ENCODE data around the gene MCM7. TPM values are rescaled to one million over a fixed set of nuclear protein-coding genes. Genes with fewer than 3 reads are reported as not detected.

Gene MCM7
- total RNA-seq, 4 donors from 2014 or later, result 18.7 to 74.8 (median 43.3) TPM

DNA sequence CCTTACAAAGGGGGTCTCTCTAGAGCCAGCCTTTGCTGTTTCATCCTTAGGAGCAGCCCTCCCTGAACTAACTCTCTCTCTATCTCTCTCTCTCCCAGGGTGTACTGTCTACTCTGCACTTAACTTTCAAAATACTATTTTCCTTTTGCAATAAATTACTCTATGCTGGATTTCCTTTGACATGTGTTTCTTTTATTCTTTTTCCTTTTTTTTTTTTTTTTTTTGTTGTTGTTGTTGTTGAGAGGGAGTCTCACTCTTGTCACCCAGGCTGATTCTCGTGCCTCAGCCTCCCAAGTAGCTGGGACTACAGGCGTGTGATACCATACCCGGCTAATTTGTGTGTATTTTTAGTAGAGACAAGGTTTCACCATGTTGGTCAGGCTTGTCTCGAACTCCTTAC is 18.2 kb downstream of the MCM7 start:
- Histone ChIP-seq H3K4me1 (peaks cover 0 to 5% of the 10 kb centered on the region in 2 donors), H3K27ac (peak overlapping the region in 1 of 2 donors; percentile 71)
- intact Hi-C loops (cut with DNase I; ENCODE audit: low total_unique reads), result no loop called here

DNA sequence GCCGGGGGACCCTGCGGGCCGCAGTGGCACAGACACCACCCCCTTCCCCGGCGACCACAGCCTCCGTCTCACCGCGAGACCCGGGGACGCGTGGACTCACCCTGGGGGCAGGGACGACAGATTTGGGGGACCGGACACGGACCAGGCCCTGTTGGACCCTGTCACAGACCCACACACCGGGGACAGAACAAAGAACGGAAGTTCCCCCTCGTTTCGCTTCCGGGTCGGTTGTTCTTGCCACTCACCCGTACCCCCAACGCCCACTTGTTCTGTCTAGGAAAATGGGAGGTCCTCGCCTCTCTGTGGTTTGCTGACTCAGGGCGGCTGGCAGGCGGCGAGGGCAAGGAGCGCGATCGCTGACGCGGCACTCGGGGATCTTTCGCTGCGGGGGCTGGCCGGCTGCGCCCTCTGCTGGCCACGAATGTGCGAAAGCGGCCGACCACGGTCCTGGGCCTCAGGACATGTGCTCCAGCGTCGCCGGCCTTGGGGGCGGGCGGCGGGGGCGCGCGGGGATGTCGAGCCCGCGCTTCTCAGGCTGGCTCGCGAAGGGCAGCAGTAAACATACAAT is 19.6 kb downstream of the MCM7 start, which contains the start of gene ZNF3:
Gene ZNF3, minus strand, starts transcription at position 189 of the 568 bp plus-strand sequence. CDS start 4,366 bp downstream, outside the sequence.
- Histone ChIP-seq H3K9me3 (no peaks in the 10 kb centered on the region), H3K36me3 (no peaks in the 10 kb centered on the region), H3K4me1 (no peaks in the 10 kb centered on the region), H3K27me3 (no peaks in the 10 kb centered on the region), H3K4me3 (peak within 1 kb of the TSS; percentile 75 to 97), H3K27ac (peak within 1 kb of the TSS; percentile 73 to 84)
- peak; percentile 98 to 99 for DNase-seq
- TF ChIP-seq POLR2A (IDR thresholded peaks at IDR 0.05), result peak; percentile 35 to 75
- TF ChIP-seq, protein P1, sequence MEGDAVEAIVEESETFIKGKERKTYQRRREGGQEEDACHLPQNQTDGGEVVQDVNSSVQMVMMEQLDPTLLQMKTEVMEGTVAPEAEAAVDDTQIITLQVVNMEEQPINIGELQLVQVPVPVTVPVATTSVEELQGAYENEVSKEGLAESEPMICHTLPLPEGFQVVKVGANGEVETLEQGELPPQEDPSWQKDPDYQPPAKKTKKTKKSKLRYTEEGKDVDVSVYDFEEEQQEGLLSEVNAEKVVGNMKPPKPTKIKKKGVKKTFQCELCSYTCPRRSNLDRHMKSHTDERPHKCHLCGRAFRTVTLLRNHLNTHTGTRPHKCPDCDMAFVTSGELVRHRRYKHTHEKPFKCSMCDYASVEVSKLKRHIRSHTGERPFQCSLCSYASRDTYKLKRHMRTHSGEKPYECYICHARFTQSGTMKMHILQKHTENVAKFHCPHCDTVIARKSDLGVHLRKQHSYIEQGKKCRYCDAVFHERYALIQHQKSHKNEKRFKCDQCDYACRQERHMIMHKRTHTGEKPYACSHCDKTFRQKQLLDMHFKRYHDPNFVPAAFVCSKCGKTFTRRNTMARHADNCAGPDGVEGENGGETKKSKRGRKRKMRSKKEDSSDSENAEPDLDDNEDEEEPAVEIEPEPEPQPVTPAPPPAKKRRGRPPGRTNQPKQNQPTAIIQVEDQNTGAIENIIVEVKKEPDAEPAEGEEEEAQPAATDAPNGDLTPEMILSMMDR (IDR thresholded peaks at IDR 0.05), result peak; percentile 95 to 98 (median 96)
- intact Hi-C loops (cut with DNase I; ENCODE audit: low total_unique reads), result loop anchor here (2.0 kb wide), 1 partner anchor 45 kb away; the partner anchor contains the start of gene MBLAC1

More for the DNA sequence above, 18.2 kb downstream of the MCM7 start:
- H3K9me3 ChIP-seq, result no peaks in the 10 kb centered on the region
- H3K27me3 ChIP-seq, result no peaks in the 10 kb centered on the region
- no peaks in the 10 kb centered on the region for H3K36me3 ChIP-seq
- TF ChIP-seq, protein P1 (IDR thresholded peaks at IDR 0.05), result no peak
- TF ChIP-seq POLR2A (IDR thresholded peaks at IDR 0.05), result no peak
- H3K4me3 ChIP-seq, result no peak overlapping the region
- DNase-seq, result no peak

DNA sequence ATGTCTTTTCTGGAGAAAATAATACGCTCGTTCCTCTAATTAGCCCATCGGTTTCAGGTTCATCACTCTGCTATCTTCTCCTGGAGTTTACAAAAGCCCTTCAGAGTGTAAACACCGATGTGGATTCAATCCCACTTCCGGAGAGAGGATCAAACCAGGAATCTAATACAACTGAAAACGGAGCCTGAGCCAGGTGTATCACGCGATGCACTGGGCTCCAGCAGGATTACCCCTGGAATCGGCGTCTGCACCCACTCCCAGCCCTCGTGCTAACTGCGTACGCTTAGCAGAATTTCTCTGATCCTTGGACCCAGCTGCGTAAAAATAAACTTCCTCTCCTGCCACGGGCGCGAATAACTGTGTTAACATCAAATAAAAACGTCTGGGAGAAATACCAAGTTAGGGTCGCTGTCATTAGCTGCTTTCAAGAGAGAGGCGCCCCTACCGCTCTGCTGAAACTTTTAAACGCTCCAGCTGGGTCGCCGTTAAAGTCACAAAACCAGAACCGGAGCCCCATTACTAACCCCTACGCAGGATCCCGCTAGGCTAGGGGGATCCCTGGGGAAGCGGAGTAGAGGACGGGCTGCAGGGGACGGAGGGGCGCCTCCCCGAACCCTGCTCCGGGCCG is 20.2 kb downstream of the MCM7 start:
- DNase-seq, result no peak
- no peak for TF ChIP-seq POLR2A (IDR thresholded peaks at IDR 0.05)
- TF ChIP-seq, protein P1 (IDR thresholded peaks at IDR 0.05), result no peak
- Histone ChIP-seq H3K4me1 (no peaks in the 10 kb centered on the region), H3K4me3 (peak overlapping the region; percentile 75 to 97), H3K27me3 (no peaks in the 10 kb centered on the region), H3K27ac (peak overlapping the region; percentile 73 to 84), H3K36me3 (no peaks in the 10 kb centered on the region), H3K9me3 (no peaks in the 10 kb centered on the region)
- intact Hi-C loops (cut with DNase I; ENCODE audit: low total_unique reads), result loop anchor here (2.0 kb wide), 1 partner anchor 46 kb away; the partner anchor contains the start of gene MBLAC1

DNA sequence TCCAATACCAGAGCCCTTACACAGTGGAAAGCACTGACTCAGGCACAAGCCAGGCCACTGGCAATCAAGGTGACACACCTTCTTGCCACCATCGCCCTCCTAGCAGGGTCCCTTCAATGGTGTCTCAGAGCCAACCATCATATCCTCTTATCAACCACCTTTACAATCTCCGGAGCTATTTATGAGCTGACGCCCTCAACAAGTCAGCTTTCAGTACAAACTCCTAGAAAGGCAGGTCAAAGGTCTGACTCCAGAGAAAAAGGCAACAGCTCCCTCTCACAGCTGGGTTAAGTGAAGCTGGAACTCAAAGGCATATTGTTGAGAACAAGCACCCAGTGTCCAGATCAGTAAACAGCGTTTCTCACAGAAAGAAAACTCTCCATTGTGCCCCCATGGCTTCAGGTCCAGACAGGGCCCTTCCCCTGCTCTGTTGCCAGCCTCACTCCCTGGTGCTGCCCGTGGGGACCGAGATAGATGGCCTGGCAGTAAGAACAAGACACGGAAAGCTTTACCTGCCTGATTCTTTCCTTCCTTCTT is 22.1 kb downstream of the MCM7 start:
- Histone ChIP-seq H3K4me3 (no peak overlapping the region), H3K27me3 (no peaks in the 10 kb centered on the region), H3K4me1 (no peaks in the 10 kb centered on the region), H3K27ac (no peak overlapping the region), H3K36me3 (no peaks in the 10 kb centered on the region), H3K9me3 (no peaks in the 10 kb centered on the region)
- intact Hi-C loops (cut with DNase I; ENCODE audit: low total_unique reads), result no loop called here
- TF ChIP-seq, protein P1 (IDR thresholded peaks at IDR 0.05), result no peak
- TF ChIP-seq POLR2A (IDR thresholded peaks at IDR 0.05), result no peak
- DNase-seq, result no peak

DNA sequence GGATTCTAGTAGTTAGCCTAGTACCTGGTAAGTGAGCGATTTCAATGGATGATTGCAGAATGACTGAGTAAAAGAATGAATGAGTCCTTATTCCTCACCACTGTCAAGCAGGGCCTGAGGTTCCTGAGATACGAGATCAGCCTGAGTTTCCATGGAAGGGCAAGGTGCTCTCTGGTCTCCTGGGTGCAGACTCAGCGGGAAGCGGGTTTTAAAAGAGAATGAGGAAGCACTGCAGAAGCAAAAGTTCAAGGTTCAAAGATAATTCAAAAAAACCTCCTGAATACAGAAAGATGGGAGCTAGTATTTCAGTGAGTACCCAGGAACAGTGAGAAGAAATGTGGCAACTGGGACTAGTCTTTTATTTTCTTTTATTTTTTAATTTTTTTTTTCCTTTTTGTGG is 24.0 kb downstream of the MCM7 start:
- DNase-seq, result no peak
- H3K9me3 ChIP-seq, result peaks cover 0 to 4% of the 10 kb centered on the region in 2 donors
- TF ChIP-seq POLR2A (IDR thresholded peaks at IDR 0.05), result no peak
- TF ChIP-seq, protein P1 (IDR thresholded peaks at IDR 0.05), result no peak
- no peaks in the 10 kb centered on the region for H3K36me3 ChIP-seq
- H3K27me3 ChIP-seq, result no peaks in the 10 kb centered on the region
- no peaks in the 10 kb centered on the region for H3K4me1 ChIP-seq
- intact Hi-C loops (cut with DNase I; ENCODE audit: low total_unique reads), result no loop called here
- no peak overlapping the region for H3K4me3 ChIP-seq
- H3K27ac ChIP-seq, result no peak overlapping the region
